ENCODE results near the gene PRLHR.
"Not testable (repeated sequence)": the region's sequence is repeated elsewhere in the genome, so short reads cannot be mapped to it uniquely, and the experiment has no call there.

The PRLHR gene

DNA sequence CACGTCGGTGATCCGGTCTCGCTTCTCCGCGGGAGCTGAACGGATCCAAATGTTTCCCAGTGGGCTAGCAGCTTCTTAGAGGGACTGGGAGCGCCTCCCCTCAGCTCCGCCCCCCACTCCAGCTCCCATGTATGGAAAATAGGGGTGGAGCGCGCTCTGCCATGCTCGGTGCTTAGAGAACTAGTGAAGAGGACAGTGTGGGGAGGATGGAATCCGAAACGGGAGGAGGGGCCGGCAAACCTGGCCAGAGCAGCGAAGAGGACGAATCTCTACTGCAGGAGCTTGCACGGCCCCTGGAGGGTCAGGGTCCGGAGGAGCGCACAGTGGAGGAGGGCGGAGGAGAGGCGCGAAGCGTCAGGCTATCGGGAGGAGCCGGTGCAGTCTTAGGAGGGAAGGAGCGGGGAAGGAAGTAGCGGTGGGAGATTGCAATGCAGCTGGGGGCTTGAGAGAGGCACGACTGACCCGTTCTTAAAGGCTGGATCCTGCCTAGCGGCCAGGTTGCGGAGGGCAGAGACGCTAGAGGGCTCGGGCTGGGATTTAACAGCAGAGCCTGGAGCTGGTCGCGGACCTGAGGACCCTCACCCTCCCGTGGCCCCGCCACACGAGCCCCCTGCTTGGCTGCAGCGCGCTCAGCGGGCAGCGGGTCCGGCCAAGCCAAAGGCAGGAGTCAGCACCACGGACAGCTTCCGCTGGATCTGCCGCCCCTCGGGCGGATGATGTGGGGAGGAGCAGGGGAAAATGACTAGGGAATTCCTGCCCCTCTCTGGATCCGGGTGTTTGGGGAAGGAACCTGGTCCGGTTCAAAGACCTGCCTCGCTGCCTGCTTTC is at the start of gene PRLHR:
TSS of gene PRLHR (minus strand) at position 51 of the 828 bp plus-strand sequence. CDS start 404 bp downstream, outside the sequence.
- DNase-seq, result no peak

- no peak for DNase-seq
Measured at GRCh38 chr10:118642228-118642627, 46.8 kb upstream of the PRLHR start.

DNA sequence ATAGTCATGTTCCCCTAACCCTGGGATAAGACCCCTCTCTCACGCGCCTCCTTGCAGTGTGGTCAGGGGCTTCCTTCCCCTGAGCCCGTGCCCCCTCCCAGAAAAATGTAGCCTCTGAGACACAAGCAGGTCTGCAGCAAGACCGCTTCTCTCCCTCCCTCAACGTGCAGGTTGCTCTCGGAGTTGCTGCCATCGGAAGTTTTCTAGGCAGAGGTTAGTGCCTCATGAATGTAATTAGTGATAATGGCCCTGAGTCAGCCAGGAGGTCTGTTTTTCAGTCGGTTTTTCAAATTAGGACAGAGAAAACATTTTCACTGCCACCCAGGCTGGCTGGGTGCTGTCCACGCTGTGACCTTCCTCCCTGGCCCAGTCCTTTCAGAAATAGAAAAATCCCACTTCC is 43.2 kb upstream of the PRLHR start:
- DNase-seq, result no peak

DNA sequence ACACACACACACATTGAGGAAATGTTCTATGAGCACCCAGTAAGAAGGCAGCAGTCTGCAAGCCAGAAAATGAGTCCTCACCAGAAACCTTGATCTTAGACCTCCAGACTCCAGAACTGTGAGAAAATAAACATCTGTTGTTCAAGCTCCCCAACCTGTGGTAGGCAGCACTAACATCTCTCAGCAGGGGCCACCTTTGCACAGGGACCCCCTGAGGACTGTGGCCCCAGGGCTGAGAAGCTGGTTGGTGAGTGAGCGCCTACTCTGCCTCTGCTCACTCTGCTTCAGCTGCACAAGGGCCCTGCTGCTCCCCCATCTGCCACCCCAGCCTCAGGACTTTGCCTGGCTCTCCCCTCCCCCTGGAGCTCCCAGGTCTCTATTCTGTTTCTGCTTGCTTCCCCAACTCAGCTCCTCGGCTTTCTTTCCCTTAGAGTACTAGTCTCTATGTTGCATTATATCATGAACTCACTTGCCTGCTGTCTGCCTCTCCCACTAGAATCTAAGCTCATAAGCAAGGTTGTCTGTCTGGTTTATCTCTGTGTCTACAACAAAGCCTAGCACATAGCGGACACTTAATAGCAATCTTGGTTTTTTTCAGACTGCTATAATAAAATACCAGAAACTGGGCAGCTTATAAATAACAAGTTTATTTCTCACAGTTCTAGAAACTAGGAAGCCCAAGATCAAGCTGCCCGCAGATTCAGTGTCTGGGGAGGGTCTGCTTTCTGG is 40.4 kb upstream of the PRLHR start:
- no peak for DNase-seq

DNA sequence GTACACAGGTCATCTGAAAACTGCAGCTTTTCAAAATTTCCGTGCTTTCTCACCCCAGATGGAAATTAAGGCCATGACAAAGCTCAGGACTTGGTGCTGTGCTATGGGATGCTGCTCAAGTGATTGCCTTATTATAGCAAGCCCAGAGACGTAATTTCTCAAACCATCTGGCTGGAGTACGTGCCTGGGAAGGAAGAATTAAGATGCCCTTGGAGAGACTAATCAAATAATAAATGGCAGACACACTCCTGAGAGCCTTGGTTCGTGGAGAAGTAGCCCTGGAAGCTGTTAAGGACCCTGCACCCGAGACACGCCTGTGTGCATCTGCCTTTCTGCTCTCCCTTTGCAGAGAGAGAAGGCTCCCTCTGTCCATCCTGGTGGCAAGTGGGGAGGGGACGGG is 38.3 kb upstream of the PRLHR start:
- DNase-seq, result no peak

DNA sequence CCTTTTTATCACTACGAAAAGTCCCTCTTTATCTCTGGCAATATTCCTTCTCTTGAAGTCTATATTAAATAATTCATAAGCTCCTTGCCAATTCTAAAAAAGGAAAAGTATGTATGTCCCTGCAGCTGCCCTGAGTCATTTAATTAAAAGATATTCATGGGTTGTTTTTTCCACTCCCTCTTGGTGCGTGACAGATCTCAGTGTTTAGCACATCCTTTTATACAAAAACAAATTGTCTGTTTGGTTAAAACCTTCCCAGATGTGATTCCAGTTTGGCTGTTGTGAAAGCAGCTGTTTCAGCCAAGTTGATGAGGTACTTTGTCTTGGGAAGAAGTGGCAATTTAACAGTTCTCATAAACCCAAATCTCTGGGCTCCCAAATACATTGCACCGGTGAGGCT is 33.8 kb upstream of the PRLHR start:
- no peak for DNase-seq

GRCh38 chr10:118628397-118628796 is 32.9 kb upstream of the PRLHR start:
- DNase-seq, result no peak

GRCh38 chr10:118626953-118627352 is 31.5 kb upstream of the PRLHR start:
- no peak for DNase-seq

GRCh38 chr10:118625504-118625903 is 30.1 kb upstream of the PRLHR start:
- DNase-seq, result no peak

GRCh38 chr10:118624747-118625146 is 29.3 kb upstream of the PRLHR start:
- DNase-seq, result no peak

DNA sequence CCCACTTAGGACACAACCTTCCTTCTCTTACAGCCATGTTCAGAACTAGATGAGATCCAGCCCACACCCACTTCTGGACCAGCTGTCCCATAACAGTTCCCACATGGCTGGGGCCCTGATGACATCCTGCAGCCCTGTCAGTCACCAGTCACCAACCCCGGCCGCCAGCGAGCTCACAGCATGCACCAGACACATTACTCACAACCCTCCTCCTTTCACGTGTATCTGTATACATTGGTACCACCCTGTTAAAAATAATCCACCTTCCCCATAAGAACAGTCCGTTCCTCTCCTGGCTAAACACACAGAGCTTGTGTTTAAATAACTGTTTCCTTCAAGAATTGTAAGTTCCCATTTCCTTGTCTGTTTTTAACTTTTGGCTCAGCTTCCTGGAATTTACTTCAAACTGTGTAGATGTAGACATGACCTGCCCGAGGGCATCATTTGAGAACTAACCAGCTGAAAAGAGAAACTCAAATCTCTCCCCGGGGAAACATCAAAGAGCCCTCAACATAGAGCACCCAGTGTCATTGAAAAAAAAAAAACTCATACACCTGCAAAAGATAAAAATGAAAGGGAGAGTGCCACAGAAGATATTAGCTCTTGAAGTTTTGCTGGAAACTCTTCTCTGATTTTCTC is 26.0 kb upstream of the PRLHR start:
- no peak for DNase-seq

- DNase-seq, result not testable (repeated sequence)
Measured at GRCh38 chr10:118613863-118614262, 18.4 kb upstream of the PRLHR start.

DNA sequence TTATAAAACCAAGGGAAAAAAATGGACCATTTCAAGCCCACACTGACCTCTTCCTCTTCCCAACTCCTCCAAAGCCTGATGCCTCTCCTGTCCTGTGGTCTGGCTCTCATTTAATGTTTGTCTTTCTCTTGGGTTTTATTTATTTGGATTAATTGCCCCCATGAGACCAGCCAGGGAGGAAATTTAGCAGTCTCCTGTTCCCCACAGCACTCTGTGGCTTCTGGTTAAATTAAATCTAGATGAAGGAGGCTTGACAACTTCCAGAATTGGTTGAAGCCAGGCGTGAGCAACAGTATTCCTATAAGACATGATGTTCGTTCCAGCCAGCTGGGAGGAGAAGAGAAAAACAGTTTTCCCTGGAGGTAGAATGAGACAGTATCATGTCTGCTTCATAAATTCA is 15.1 kb upstream of the PRLHR start:
- DNase-seq, result no peak

- DNase-seq, result no peak
Measured at GRCh38 chr10:118607768-118608354, 12.4 kb upstream of the PRLHR start.

- no peak for DNase-seq
Measured at GRCh38 chr10:118605694-118606093, 10.2 kb upstream of the PRLHR start.

DNA sequence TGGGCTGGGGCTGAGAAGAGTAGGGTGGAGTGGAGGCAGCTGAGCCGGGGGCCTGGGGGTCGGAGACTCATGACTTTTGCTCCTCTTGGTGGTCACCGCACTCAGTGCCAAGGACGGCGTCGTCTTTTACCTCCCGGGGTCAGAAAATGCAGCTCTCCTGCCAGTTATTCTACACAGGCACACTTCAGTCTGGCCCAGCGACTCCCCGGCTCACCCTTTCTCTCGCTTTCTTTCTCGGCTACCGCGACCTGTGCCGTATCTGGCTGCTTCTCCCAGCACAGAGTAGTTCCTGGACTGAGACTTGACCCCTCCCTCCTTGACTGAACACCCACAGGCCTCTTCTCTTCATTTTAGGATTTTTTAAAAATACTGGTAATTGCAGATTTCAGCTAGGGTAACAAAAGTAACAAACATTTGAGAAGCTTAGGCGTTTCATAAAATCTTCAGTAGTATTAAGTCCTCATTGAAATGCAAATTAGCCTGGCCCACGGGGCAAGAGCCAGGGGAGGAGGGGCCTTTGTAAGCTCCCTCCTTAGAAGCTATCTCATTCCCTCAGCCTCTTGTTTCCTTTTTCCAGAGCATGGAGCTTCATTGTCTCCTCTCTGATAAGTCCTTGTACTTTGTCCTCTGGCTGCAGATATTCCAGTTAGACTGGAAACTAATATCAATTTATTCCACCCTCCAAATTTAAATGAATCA is 1.1 kb upstream of the PRLHR start:
- DNase-seq, result no peak

DNA sequence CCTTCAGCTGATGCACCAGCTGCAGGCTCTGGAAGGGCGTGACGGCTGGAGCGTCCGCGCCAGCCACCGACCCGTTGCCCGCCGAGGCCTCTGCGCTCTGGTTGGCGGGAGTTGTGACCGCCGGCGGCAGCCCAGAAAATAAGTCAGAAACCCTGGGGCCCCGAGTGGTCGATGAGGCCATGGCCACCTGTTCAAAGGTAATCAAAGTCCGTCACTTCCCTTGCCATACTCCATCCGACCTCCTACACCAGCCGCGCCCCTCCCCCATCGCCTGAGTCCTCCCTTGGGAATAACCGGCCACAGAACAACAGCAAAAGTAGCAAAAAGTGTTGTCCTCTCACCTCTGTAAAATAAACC is 406 bp downstream of the PRLHR start:
- no peak for DNase-seq

GRCh38 chr10:118594392-118595063 is 920 bp downstream of the PRLHR start:
- DNase-seq, result no peak

DNA sequence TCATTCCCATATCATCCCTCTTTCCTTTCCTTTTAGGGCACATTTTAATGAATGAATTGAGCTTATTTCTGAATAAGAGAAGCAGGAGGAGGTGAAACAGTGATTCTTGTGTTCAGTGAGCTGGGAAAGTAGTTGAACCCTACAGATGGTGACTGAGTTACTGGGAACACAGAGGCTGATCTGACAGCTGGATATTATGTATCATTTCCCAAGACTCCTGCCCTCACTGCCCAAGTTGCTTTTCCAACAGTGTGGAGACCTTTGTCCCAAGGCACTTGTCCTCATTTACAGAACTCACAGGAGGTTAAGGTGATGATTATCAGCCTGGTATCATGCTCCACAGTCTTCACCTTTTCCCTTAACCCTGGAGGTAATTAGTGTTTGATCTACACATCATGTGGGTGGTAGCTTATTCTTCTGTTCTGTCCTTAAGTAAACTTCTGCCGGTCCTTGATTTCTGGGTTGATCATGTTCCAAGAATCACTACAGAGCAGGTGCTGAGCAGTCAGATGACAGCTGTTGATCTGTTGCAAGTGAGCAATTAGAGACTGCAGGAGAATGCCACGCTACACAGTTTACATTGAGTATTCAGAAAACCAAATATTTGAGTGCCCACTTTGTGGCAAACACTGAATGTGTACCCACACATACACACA is 2.6 kb downstream of the PRLHR start:
- DNase-seq, result peak; percentile 80

GRCh38 chr10:118590334-118590733 is 5.1 kb downstream of the PRLHR start:
- DNase-seq, result peak; percentile 94

DNA sequence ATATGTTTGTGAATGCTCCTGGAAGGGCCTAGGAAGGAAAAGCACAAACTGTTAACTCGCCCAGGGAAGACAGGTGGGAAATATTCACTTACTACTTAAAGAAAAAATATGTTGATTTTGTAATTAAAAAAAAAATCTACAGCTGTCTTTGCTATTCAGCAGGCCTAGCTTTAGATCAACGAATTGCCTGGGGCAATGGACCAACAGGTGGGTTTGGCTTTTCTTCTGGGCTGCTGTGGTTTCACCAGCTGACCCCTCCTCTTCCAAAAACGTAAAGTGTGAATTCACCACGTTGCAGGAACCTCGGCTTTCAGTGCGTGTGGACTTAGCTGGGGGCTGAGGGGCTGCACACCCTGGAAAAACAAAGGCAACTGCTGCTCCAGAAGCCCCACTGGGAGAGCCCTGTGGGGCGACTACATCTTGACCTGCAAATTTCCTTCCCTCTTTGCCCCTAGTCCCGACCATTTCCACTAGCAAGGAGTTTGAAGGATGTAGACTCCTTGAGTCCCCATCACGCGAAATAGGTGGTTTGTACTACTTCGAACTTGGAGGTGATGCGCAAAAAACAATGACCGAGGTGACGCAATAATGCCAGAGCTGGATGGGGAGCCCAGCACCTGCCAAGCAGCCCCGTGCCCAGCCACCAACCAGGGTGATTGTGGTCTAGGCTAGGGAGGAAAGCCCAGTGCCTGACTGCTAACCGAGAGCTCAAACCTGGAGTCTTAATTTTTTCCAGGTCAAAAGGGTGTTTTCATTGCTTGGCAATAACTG is 7.4 kb downstream of the PRLHR start:
- DNase-seq, result no peak
